GM19099 (cell line): ENCODE data around the gene GTF3C6.

Experiments
- POLR2A ChIP-seq: IDR thresholded peaks from 3 replicates; pipeline ENCODE4 v1.6.1; 2011; ENCODE audit warnings: low read depth; ENCODE audit not compliant: insufficient read length; ENCODE audit errors: extremely low read depth

Gene GTF3C6

DNA sequence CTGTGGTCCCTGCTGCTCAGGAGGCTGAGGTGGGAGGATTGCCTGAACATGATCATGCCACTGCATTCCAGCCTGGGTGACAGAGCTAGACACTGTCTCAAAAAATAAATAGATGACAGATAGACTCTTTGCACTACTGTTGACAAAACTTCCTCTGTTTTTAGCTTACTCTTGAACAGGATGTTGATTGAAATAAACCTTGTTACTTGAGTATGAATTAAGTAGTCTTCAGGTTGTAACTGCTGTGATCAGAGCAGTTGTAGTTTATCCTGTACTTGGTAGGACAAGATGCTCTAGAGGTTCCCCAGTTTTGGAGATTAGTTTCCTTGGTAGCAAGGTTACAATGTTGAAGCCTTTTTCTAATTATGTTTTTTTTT lies 1.5 kb downstream of the GTF3C6 start:
- TF ChIP-seq POLR2A, result no peak

DNA sequence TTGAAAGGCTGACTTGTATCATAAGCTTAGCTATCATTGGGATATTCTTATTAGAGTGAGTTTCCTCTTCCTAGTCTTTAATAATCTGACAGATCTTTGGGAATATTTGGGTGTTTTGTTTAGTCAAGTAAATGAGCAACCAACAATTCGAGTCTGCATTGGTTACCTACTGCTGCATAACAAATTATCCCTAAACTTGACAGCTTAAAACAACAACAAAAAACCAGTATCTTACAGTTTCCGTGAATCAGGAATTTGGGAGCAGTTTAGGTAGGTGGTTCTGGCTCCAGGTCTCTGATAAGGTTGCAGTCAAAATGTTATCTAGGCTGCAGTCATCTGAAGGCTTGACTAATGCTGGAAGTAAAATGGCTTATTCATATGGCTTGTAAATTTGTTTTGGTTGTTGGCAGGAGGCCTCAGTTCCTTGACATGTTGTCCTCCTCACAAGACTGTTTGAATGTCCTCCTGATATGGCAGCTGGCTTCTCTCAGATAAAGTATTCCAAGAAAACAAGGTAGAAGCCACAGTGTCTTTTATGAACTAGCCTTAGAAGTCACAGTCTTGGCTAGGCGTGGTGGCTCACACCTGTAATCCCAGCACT lies 7.2 kb downstream of the GTF3C6 start:
- no peak for TF ChIP-seq POLR2A

DNA sequence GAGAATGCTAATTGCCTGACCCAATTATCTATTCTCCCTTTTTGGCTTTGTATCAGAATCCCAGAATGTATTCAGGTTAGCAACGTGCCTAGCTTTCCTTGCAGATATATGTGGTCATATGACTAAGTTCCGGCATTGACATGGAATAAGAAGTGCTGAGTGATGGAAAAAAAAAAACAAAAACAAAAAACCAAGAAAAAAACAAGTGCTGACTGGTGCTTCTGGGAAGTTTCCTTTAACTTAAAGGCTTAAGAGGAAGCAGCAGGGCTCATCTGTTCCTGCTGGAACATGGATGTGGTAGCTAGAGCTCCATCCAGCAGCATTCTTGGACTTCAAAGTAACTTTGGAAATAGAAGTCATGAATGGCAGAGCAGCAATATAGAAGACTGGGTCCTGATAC lies 13.0 kb downstream of the GTF3C6 start:
- no peak for TF ChIP-seq POLR2A

DNA sequence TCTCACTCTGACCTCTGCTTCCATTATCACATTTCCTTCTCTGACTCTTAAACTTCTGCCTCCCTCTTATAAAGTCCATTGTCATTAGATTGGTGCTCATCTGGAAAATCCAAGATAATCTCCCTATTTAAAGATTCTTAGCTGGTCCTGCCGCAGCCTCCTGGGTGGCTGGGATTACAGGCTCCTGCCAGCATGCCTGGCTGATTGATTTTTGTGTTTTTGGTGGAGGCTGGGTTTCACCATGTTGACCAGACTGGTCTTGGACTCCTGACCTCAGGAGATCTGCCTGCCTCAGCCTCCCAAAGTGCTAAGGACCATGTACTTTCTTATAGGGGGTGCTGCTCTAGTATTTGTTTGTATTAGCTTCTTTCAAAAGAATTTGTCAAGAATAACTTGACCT lies 18.1 kb downstream of the GTF3C6 start:
- TF ChIP-seq POLR2A, result no peak

DNA sequence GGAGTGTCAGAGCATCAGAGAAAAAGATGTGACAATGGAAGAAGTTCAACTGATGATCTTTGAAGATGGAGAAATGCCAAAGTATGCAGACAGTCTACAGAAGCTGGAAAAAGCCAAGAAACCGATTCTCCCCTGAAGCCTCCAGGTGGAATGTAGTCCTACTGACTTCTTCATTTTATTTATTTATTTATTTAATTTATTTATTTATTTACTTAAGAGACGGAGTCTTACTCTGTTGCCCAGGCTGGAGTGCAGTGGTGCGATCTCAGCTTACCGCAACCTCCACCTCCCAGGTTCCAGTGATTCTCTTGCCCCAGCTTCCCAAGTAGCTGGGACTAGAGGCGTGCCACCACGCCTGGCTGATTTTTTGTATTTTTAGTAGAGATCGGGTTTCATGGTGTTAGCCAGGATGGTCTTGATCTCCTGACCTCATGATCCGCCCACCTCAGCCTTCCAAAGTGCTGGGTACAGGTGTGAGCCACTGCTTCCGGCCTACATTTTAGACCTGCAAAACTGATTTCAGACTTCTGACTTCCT lies 21.1 kb downstream of the GTF3C6 start:
- no peak for TF ChIP-seq POLR2A

DNA sequence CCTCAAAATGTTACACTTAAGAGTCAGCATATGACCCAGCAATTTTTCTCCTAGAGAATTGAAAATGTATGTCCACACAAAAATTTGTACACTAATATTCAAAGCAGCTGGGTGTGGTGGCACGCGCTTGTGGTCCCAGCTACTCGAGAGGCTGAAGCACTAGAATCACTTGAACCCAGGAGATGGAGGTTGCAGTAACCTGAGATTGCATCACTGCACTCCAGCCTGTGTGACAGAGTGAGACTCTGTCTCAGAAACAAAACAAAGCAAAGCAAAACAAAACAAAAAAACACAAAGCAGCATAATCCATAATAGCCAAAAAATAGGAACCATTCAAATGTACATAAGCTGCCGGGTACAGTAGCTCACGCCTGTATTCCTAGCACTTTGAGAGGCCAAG lies 21.7 kb downstream of the GTF3C6 start:
- no peak for TF ChIP-seq POLR2A

DNA sequence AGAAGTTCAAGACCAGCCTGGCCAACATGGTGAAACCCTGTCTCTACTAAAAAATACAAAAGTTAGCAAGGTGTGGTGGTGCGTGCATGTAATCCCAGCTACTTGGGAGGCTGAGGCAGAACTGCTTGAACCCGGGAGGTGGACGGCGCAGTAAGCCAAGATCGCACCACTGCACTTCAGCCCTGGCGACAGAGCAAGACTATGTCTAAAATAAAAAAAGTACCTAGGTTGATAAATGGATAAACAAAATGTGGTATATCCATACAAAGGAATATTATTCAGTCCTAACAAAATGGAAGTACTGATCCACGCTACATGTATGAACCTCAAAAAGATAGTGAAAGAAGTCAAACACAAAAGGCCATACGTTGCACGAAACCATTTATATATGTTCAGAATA lies 22.1 kb downstream of the GTF3C6 start:
- no peak for TF ChIP-seq POLR2A

DNA sequence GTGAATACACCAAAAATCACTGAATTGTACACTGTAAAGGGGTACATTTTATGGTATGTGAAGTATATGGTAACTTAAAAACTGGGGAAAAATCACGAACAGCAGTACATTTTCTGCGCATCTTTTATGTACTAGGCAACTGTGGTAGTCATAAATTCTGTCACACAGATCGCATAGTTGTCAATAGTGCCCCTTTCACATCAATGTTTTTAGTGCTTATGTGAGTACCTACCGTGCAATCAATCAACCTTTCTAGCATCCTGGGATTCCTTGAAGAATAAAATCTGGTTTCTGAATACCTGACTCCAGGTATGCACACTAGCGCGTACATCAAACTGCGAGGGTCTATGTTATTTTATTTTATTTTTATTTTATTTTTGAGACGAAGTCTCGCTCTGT lies 22.7 kb downstream of the GTF3C6 start:
- no peak for TF ChIP-seq POLR2A

DNA sequence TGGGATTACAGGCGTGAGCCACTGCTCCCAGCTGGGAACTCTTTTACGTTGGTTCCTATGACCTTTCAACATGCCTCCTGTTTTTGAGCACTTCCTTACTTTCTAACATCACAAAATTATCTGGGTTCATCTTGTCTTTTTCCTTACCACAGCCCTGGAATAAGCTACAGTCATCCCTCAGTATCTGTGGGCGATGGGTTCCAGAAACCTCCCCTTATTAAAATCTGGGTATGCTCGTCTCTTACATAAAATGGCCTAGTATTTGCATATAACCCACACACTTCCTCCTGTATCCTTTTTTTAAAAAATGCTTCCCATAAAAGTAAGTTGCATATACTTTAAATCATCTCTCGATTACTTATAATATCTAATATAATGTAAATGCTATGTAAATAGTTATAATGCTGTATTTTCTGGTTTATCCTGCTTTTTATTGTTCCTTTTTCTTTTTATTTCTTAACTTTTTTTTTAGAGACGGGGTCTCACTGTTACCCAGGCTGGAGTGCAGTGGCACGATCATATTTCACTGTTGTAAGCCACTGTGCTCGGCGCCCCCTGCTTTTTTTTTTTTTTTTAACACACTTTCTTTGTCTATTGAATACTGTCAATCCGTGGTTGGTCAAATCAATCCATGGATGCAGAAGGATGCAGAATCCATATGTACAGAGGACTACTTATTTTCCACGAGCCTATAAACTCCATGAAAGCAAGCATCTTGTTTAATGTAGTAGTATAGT lies 32.5 kb downstream of the GTF3C6 start:
- TF ChIP-seq POLR2A, result no peak

DNA sequence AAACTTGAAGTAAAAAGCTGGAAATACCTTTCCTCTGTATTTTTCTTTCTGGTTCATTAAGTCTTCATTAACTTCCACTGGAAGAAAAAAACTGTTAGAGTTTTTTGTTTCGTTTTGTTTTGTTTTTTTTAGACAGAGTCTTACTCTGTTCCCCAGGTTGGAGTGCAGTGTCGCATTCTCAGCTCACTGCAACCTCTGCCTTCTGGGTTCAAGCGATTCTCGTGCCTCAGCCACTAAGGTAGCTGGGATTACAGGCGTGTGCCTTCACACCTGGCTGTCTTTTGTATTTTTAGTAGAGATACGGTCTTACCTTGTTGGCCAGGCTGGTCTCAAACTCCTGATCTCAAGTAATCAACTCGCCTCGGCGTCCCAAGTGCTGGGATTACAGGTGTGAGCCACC lies 38.2 kb downstream of the GTF3C6 start:
- TF ChIP-seq POLR2A, result no peak

DNA sequence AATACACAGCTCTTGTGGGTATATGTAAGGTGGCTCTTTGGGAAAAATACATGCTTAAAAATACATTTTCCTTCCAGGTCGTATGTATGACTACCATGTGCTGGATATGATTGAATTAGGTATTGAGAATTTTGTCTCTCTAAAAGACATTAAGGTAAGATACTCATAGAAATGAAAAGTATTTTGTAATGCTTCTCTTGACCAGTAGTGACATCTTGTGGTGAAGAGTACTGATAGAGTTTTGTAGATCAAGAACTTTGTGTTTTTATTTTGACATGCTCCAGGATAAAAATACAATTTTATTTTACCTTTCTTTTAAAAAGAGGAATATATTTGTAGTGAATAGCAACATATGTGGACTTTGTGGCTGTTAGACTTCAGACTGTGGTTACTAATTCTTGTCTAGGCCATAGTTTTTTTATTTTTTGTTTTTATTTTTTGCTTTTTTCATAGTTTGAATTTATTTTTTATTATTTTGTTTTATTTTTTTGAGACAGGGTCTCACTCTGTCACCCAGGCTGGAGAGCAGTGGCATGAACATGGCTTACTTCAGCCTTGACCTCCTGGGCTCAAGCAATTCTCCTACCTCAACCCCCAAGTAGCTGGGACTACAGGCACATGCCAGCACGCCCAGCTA lies 41.2 kb downstream of the GTF3C6 start:
- TF ChIP-seq POLR2A, result no peak

DNA sequence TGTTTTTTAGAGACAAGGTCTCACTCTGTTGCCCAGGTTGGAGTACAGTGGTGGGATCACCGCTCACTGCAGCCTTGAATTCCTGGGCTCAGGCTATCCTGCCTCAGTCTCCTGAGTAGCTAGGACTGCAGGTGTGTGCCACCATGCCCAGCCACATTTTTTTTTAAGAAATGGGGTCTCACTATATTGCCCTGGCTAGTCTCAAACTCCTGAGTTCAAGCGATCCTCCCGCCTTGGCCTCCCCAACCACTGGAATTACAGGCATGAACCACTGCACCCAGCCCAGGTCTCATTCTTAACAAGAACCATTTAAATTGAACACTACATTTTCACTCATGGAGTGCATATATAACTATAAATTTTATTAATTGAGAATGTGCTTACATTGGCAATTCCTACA lies 43.8 kb downstream of the GTF3C6 start:
- TF ChIP-seq POLR2A, result no peak

DNA sequence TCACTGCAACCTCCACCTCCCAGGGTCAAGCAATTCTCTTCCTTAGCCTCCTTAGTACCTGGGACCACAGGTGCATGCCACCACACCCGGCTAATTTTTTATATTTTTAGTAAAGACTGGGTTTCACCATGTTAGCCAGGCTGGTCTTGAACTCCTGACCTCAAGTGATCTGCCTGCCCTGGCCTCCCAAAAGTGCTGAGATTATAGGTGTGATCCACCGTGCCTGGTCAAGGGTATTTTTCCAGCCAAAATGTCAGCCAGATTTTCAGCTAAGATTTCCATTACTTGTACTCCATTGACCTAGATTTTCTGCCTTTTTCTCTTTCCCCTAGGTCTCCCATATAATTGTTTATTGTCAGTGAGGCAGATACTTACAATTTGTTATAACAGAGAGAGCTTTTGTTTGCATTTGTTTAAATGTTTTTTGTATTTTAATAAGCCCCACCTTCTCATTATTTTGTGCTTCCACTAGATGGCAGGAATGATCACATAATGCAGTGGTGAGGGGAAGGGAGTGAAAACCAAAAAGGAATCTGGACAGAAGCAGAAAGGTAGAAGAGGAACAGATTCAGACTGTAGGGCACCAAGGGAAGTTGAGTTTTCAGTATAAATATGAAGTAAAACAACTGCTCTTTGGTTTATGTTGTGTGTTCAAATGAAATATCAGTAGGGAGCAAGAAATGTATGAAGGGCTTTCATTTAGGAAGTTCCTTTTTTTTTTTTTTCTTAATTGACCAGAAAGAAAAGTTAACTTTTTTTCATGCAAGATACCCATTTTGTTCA lies 53.0 kb downstream of the GTF3C6 start:
- TF ChIP-seq POLR2A, result no peak

DNA sequence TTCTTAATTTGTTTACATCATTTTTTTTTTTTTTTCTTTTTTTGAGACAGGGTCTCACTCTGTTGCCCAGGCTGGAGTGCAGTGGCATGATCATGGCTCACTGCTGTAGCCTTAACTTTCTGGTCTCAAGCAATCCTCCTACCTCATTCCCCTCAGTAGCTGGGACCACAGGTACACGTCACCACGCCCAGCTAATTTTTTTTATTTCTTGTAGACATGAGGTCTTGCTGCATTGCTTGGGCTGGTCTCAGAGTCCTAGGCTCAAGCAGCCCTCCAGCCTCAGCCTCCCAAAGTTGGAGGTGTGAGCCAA lies 53.6 kb downstream of the GTF3C6 start:
- TF ChIP-seq POLR2A, result no peak

DNA sequence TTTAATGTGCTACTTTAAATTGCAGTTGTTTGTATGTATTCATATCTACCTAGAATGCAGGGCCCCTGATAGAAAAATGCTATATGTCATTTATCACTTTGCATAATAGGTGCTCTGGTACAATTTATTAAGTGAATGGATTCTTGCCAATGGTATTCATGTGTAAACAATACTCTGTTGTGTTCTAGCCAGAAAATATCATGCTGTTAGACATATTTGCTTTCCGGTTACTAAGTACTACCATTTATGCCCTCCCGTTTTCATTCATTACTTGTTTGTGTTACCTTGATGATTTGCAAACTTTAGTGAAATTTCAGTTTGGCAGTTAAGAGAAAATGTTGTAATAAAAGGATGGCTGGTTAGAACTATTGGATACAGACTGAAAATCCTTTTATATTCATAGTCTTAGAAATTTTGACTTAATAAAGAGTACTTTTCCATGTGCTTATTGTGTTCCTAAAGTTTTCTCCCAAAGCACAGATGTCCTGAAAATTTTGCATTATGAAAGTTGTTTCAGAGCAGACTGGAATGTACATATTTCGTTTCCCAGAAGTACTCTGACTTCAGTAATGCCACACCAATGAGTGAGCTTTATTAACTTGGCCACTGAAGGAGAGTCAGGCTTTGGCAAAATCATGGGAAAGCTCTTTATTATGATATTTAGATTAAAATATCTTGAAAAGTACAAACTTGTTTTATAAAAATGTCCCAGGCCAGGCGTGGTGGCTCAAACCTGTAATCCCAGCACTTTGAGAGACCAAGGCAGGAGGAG lies 54.8 kb downstream of the GTF3C6 start:
- no peak for TF ChIP-seq POLR2A
